GM23248 (cell line): ENCODE measurements around the gene RASGRP2. TPM values are rescaled to one million over a fixed set of nuclear protein-coding genes. Genes with fewer than 3 reads are reported as not detected.

Experiments used
- DNase-seq: peaks from one replicate; pipeline ENCODE4 v3.0.0-alpha.2; 2015
- H2AFZ ChIP-seq: fragments of 200-600 bp; sonication (generic); 2 replicates; pipeline ENCODE4 v1.6.1; 2016; ENCODE audit warnings: antibody characterized with exemption
- H3F3A ChIP-seq: fragments of 200-600 bp; sonication (generic); 2 replicates; pipeline ENCODE4 v1.6.1; 2016; ENCODE audit warnings: mild to moderate bottlenecking, antibody characterized with exemption, mixed run types; ENCODE audit not compliant: insufficient read depth
- H3K27ac ChIP-seq: fragments of 200-600 bp; sonication (generic); 2 replicates; pipeline ENCODE4 v1.5.1; 2016; ENCODE audit warnings: mild to moderate bottlenecking
- H3K27me3 ChIP-seq: fragments of 200-600 bp; sonication (generic); replicated peaks from 2 replicates; pipeline ENCODE4 v1.6.1; 2016; ENCODE audit warnings: mild to moderate bottlenecking; ENCODE audit not compliant: insufficient read depth
- H3K36me3 ChIP-seq: fragments of 200-600 bp; sonication (generic); 2 replicates; pipeline ENCODE4 v1.6.1; 2016; ENCODE audit warnings: low read depth, mild to moderate bottlenecking
- H3K4me1 ChIP-seq: fragments of 200-600 bp; sonication (generic); 2 replicates; pipeline ENCODE4 v1.6.1; 2016; ENCODE audit warnings: mild to moderate bottlenecking; ENCODE audit not compliant: insufficient read depth
- H3K4me2 ChIP-seq: fragments of 200-600 bp; sonication (generic); one replicate; pipeline ENCODE4 v1.6.1; 2016; ENCODE audit warnings: mild to moderate bottlenecking; ENCODE audit not compliant: unreplicated experiment
- H3K4me3 ChIP-seq: fragments of 200-600 bp; sonication (generic); 2 replicates; pipeline ENCODE4 v1.5.1; 2016; ENCODE audit warnings: mild to moderate bottlenecking
- H3K79me2 ChIP-seq: fragments of 200-600 bp; sonication (generic); 2 replicates; pipeline ENCODE4 v1.6.1; 2016; ENCODE audit warnings: mild to moderate bottlenecking; ENCODE audit not compliant: insufficient read depth
- H3K9ac ChIP-seq: fragments of 200-600 bp; sonication (generic); 2 replicates; pipeline ENCODE4 v1.6.1; 2016; ENCODE audit warnings: mild to moderate bottlenecking
- H3K9me2 ChIP-seq: fragments of 200-600 bp; sonication (generic); 2 replicates; pipeline ENCODE4 v1.6.1; 2016; ENCODE audit warnings: mixed run types, mild to moderate bottlenecking, moderate library complexity; ENCODE audit not compliant: insufficient read depth
- H3K9me3 ChIP-seq: fragments of 200-600 bp; sonication (generic); one replicate; pipeline ENCODE4 v1.6.1; 2017; ENCODE audit warnings: low read depth
- H4K20me1 ChIP-seq: fragments of 200-600 bp; sonication (generic); 2 replicates; pipeline ENCODE4 v1.6.0; 2016; ENCODE audit not compliant: insufficient read depth
- EZH2 ChIP-seq: fragments of 200-600 bp; sonication (generic); IDR thresholded peaks from 2 replicates; pipeline ENCODE4 v1.6.1; 2018; ENCODE audit warnings: antibody characterized with exemption, mild to moderate bottlenecking; ENCODE audit not compliant: insufficient read depth, poor library complexity, severe bottlenecking
- EZH2phosphoT487 ChIP-seq: fragments of 200-600 bp; sonication (generic); IDR thresholded peaks from 2 replicates; pipeline ENCODE4 v1.6.1; 2018; ENCODE audit warnings: antibody characterized with exemption, moderate library complexity, mild to moderate bottlenecking, low read depth; ENCODE audit not compliant: insufficient read depth
- WGBS, 2 experiments: methylation state at CpG; one replicate each; pipeline ENCODE4 v1.1.6; 2015 to 2017; ENCODE audit warnings: low lambda C conversion rate in 2 of 2, low coverage in 1 of 2; ENCODE audit errors: missing lambda C conversion rate in 2 of 2; 5-methylcytosine and 5-hydroxymethylcytosine counted together
- in situ Hi-C: fragments of 300-500 bp; cut with MboI; formaldehyde crosslinking; loops from 2 replicates; pipeline ENCODE4 v1.15.0; 2020
- polyA plus RNA-seq: library from polyadenylated mRNA; unstranded; fragments of >200 nt; fragmentation: Nextera tagmentation; extraction: Ambion mirVana; gene quantifications from 2 replicates; pipeline ENCODE4 v1.2.1, GENCODE V29; 2016
- total RNA-seq: library from RNA; depleted of rRNA; stranded (reverse); fragments of >200 nt; shearing (Covaris generic); gene quantifications from 2 replicates; pipeline ENCODE4 v1.2.3, GENCODE V29; 2014

Gene RASGRP2
- total and polyA plus RNA-seq, 2 experiments from 2014 or later, result 0.68 TPM; not detected in 1

DNA sequence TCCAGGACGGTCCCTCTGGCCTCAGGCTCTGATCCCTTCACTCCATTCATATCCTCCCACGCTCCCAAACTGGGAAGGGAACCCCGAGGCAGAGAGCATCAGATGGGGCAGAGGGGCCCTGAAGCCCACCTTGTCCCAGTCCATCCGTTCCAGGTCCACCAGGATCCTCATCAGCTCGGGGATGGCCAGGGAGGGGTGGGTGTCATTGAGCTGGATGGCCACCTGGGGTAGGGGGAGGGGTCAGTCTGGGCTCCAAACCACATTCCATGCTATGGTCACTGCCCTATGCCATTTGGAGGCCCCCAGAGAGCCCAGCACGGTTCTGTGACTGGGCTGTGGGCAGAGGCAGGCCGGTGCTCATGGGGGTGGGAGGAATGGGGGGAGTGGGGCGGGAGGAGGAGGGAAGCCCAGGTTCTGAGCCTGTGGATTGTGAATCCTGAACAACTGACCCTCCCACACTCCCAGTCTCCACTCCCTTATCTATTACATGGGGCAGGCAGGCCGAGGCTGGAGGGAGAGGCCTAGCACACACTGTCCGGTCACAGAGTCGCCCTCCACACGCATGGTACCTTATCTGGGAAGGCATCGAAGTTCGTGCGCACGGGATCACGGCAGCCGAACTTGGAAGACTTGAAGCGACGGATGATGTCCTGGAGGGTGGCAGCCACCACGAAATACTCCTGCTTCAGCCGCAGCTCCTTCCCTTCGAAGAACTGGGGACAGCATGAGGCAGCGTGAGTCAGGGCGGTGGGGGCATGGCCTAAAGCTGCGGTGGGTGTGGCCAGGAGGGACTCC, 10.4 kb upstream of the RASGRP2 start:
- in situ Hi-C loops, result no loop called here
- WGBS, 2 experiments, result 86 to 89% methylated on average over 22 to 26 of the region's 26 CpGs

GRCh38 chr11:64753380-64754123, 9.6 kb upstream of the RASGRP2 start:
- peaks cover 5% of the 10 kb centered on the region for H3F3A ChIP-seq
- H2AFZ ChIP-seq, result no peak overlapping the region
- no peaks in the 10 kb centered on the region for H3K9me3 ChIP-seq
- H3K27ac ChIP-seq, result no peak overlapping the region
- H3K27me3 ChIP-seq, result no peaks in the 10 kb centered on the region
- in situ Hi-C loops, result no loop called here
- H3K4me2 ChIP-seq, result no peak overlapping the region
- H3K36me3 ChIP-seq, result no peaks in the 10 kb centered on the region
- DNase-seq, result no peak
- TF ChIP-seq EZH2 (no peak), EZH2phosphoT487 (no peak)
- peaks cover 4% of the 10 kb centered on the region; the same call in 1 of the 2 replicates for H3K4me1 ChIP-seq
- no peaks in the 10 kb centered on the region for H4K20me1 ChIP-seq
- no peak overlapping the region for H3K9ac ChIP-seq
- no peaks in the 10 kb centered on the region for H3K9me2 ChIP-seq
- H3K4me3 ChIP-seq, result no peak overlapping the region
- 90% methylated on average over 21 to 43 of the region's 43 CpGs for WGBS, 2 experiments
- no peaks in the 10 kb centered on the region for H3K79me2 ChIP-seq

More for the DNA sequence above, 10.4 kb upstream of the RASGRP2 start:
- DNase-seq, result no peak
- TF ChIP-seq EZH2, result no peak
- no peak for TF ChIP-seq EZH2phosphoT487
- no peak overlapping the region for H3K9ac ChIP-seq
- no peak overlapping the region for H3K4me3 ChIP-seq
- no peaks in the 10 kb centered on the region for H4K20me1 ChIP-seq
- H2AFZ ChIP-seq, result no peak overlapping the region
- H3K27ac ChIP-seq, result no peak overlapping the region
- H3K79me2 ChIP-seq, result no peaks in the 10 kb centered on the region
- H3K9me2 ChIP-seq, result no peaks in the 10 kb centered on the region
- no peaks in the 10 kb centered on the region for H3K27me3 ChIP-seq
- no peaks in the 10 kb centered on the region for H3F3A ChIP-seq
- H3K9me3 ChIP-seq, result no peaks in the 10 kb centered on the region
- no peaks in the 10 kb centered on the region for H3K36me3 ChIP-seq
- H3K4me2 ChIP-seq, result no peak overlapping the region
- H3K4me1 ChIP-seq, result no peaks in the 10 kb centered on the region

GRCh38 chr11:64753019-64753379, 9.1 kb upstream of the RASGRP2 start:
- Histone ChIP-seq H3K9me3 (no peaks in the 10 kb centered on the region), H3K27me3 (no peaks in the 10 kb centered on the region), H3F3A (peaks cover 11% of the 10 kb centered on the region), H3K9ac (no peak overlapping the region), H4K20me1 (no peaks in the 10 kb centered on the region), H3K79me2 (no peaks in the 10 kb centered on the region), H3K4me3 (no peak overlapping the region), H3K4me1 (peaks cover 9% of the 10 kb centered on the region), H2AFZ (no peak overlapping the region), H3K9me2 (no peaks in the 10 kb centered on the region), H3K4me2 (no peak overlapping the region), H3K27ac (no peak overlapping the region), H3K36me3 (no peaks in the 10 kb centered on the region)
- in situ Hi-C loops, result no loop called here
- DNase-seq, result no peak
- TF ChIP-seq EZH2phosphoT487 (no peak), EZH2 (no peak)
- 93 to 95% methylated on average over 7 of the region's 7 CpGs for WGBS, 2 experiments

DNA sequence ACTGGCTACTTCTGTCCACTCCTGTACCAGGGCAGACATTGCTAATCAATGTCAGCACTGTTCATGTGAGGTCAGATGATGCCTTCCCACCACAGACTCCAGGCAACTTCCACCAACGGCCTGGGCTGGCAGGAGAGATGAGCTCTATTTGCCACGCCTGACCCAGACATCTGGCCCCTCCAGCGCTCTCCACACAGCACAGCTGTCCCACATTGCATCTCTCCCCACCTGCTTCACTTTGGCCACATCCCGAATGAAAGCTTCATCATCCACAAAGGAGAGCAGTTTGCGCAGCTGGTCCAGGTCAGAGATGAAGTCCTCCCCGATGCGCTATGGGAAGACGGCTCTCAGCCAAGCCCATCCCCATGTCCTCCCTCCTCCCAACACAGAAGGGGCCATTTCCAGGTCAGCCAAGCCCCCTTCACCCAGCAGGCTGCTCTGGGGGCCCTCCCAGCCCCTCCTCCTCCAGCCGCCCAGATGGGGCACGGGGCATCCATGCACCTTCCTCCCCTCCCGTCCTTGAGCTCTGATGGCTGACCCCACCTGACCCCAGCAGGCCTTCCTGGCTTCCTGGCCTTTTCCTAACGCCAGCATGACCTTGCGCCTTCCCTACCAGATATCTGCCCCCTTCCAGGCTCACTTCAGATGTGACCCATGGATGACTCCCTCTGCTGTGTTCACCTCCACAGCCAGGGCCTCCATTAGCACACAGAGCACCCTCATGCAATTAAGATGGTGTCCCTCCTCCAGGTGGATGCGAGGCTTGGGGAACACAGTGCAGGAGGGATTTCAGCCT, 8.4 kb upstream of the RASGRP2 start:
- no peak overlapping the region for H3K9ac ChIP-seq
- H3K4me1 ChIP-seq, result peaks cover 13% of the 10 kb centered on the region
- peaks cover 17% of the 10 kb centered on the region for H3F3A ChIP-seq
- in situ Hi-C loops, result no loop called here
- no peak overlapping the region for H3K4me3 ChIP-seq
- H3K79me2 ChIP-seq, result no peaks in the 10 kb centered on the region
- no peaks in the 10 kb centered on the region for H3K27me3 ChIP-seq
- no peaks in the 10 kb centered on the region for H3K9me3 ChIP-seq
- no peak overlapping the region for H2AFZ ChIP-seq
- no peak for DNase-seq
- no peaks in the 10 kb centered on the region for H3K9me2 ChIP-seq
- H3K4me2 ChIP-seq, result no peak overlapping the region
- H3K36me3 ChIP-seq, result no peaks in the 10 kb centered on the region
- 70 to 77% methylated on average over 13 to 14 of the region's 14 CpGs for WGBS, 2 experiments
- no peaks in the 10 kb centered on the region for H4K20me1 ChIP-seq
- no peak overlapping the region for H3K27ac ChIP-seq
- TF ChIP-seq EZH2 (no peak), EZH2phosphoT487 (no peak)
